Measurements from ENCODE around the gene ARL16. TPM values are rescaled to one million over a fixed set of nuclear protein-coding genes. Genes with fewer than 3 reads are reported as not detected.

The ARL16 gene
- total RNA-seq, 1 experiment from 2014 or later = 49.8 TPM

GRCh38 chr17:81646869-81647600 lies 36.6 kb downstream of the ARL16 start:
- H3K4me1 ChIP-seq = no peaks in the 10 kb centered on the region
- Mint-ChIP-seq H3K36me3 (ENCODE audit: insufficient read depth, unreplicated experiment) (no peaks in the 10 kb centered on the region), H3K27me3 (ENCODE audit: insufficient read depth, unreplicated experiment) (no peaks in the 10 kb centered on the region), H3K9me3 (ENCODE audit: unreplicated experiment) (no peaks in the 10 kb centered on the region), H3K4me1 (ENCODE audit: low read depth, unreplicated experiment) (peaks cover 6% of the 10 kb centered on the region), H3K4me3 (ENCODE audit: unreplicated experiment) (no peak overlapping the region), H3K27ac (ENCODE audit: unreplicated experiment) (no peak overlapping the region)
- intact Hi-C loops (cut with micrococcal nuclease; ENCODE audit: unreplicated experiment) = no loop called here
- H3K36me3 ChIP-seq (ENCODE audit: control insufficient read depth, insufficient read depth, low read length) = no peaks in the 10 kb centered on the region
- H3K4me3 ChIP-seq (ENCODE audit: low read depth, low read length) = no peak overlapping the region
- peaks cover 10% of the 10 kb centered on the region for H3K9me3 ChIP-seq
- BruUV-seq (replicated peaks) = no TSS peak
- ChIA-PET POLR2A (interaction anchor here (0.7 kb wide), 1 partner anchor 19 kb away, joined by 3 read pairs; no protein-coding TSS in a partner anchor), CTCF (no interaction called here)
- DNase-seq = no peak
- no peaks in the 10 kb centered on the region for H3K27me3 ChIP-seq (replicated peaks; ENCODE audit: control insufficient read depth, insufficient read depth, low read length)
- TF ChIP-seq CTCF (IDR thresholded peaks at IDR 0.05; ENCODE audit: insufficient read depth in 1 of 2, low read depth in 1 of 2, low read length in 1 of 2, severe bottlenecking in 1 of 2, unreplicated experiment in 1 of 2) = no peak

GRCh38 chr17:81644976-81645952 lies 38.3 kb downstream of the ARL16 start:
- no peaks in the 10 kb centered on the region for H3K36me3 ChIP-seq (ENCODE audit: control insufficient read depth, insufficient read depth, low read length)
- intact Hi-C loops (cut with micrococcal nuclease; ENCODE audit: unreplicated experiment) = no loop called here
- Mint-ChIP-seq H3K27me3 (ENCODE audit: insufficient read depth, unreplicated experiment) (no peaks in the 10 kb centered on the region), H3K27ac (ENCODE audit: unreplicated experiment) (no peak overlapping the region), H3K36me3 (ENCODE audit: insufficient read depth, unreplicated experiment) (no peaks in the 10 kb centered on the region), H3K4me3 (ENCODE audit: unreplicated experiment) (no peak overlapping the region), H3K9me3 (ENCODE audit: unreplicated experiment) (no peaks in the 10 kb centered on the region), H3K4me1 (ENCODE audit: low read depth, unreplicated experiment) (no peaks in the 10 kb centered on the region)
- BruUV-seq (replicated peaks) = no TSS peak
- CTCF ChIA-PET = no interaction called here
- H3K9me3 ChIP-seq = peaks cover 10% of the 10 kb centered on the region
- H3K4me1 ChIP-seq = no peaks in the 10 kb centered on the region
- POLR2A ChIA-PET = no interaction called here
- TF ChIP-seq CTCF (IDR thresholded peaks at IDR 0.05; ENCODE audit: insufficient read depth in 1 of 2, low read depth in 1 of 2, low read length in 1 of 2, severe bottlenecking in 1 of 2, unreplicated experiment in 1 of 2) = no peak
- no peak overlapping the region for H3K4me3 ChIP-seq (ENCODE audit: low read depth, low read length)
- DNase-seq = no peak
- H3K27me3 ChIP-seq (replicated peaks; ENCODE audit: control insufficient read depth, insufficient read depth, low read length) = no peaks in the 10 kb centered on the region

- intact Hi-C loops (cut with micrococcal nuclease; ENCODE audit: unreplicated experiment) = no loop called here
- no peaks in the 10 kb centered on the region for H3K4me1 ChIP-seq
- BruUV-seq (replicated peaks) = no TSS peak
- Mint-ChIP-seq H3K4me1 (ENCODE audit: low read depth, unreplicated experiment) (no peaks in the 10 kb centered on the region), H3K4me3 (ENCODE audit: unreplicated experiment) (no peak overlapping the region), H3K9me3 (ENCODE audit: unreplicated experiment) (no peaks in the 10 kb centered on the region), H3K36me3 (ENCODE audit: insufficient read depth, unreplicated experiment) (no peaks in the 10 kb centered on the region), H3K27me3 (ENCODE audit: insufficient read depth, unreplicated experiment) (no peaks in the 10 kb centered on the region), H3K27ac (ENCODE audit: unreplicated experiment) (no peak overlapping the region)
- no peak for DNase-seq
- H3K4me3 ChIP-seq (ENCODE audit: low read depth, low read length) = no peak overlapping the region
- CTCF ChIA-PET = no interaction called here
- no peaks in the 10 kb centered on the region for H3K36me3 ChIP-seq (ENCODE audit: control insufficient read depth, insufficient read depth, low read length)
- POLR2A ChIA-PET = no interaction called here
- H3K9me3 ChIP-seq = peaks cover 10% of the 10 kb centered on the region
- no peaks in the 10 kb centered on the region for H3K27me3 ChIP-seq (replicated peaks; ENCODE audit: control insufficient read depth, insufficient read depth, low read length)
- no peak for TF ChIP-seq CTCF (IDR thresholded peaks at IDR 0.05; ENCODE audit: insufficient read depth in 1 of 2, low read depth in 1 of 2, low read length in 1 of 2, severe bottlenecking in 1 of 2, unreplicated experiment in 1 of 2)
Observed at GRCh38 chr17:81644496-81644895, 39.1 kb downstream of the ARL16 start.
